Endothelial cell of umbilical vein (primary cell): Measurements from ENCODE around the gene TMEM170B. TPM values are rescaled to one million over a fixed set of nuclear protein-coding genes. Genes with fewer than 3 reads are reported as not detected.
A peak's percentile ranks its signal among the peaks of the same experiment; 100 is the strongest.

ENCODE experiments used
- BruUV-seq: library from RNA; stranded (reverse); fragments of 400-500 nt; replicated peaks from 2 replicates; lab custom pipeline; 2021; lab: Mats Ljungman, UMichigan
- CTCF ChIA-PET: fragments of 300-600, 350-600 bp; sonication (Branson Sonifier 250); formaldehyde crosslinking; loops from one replicate; lab custom pipeline; 2021; ENCODE audit warnings: antibody characterized with exemption, inconsistent platforms; lab: Charles Lee
- POLR2A ChIA-PET: fragments of 300-600, 350-600 bp; sonication (Branson Sonifier 250); formaldehyde crosslinking; loops from one replicate; lab custom pipeline; 2021; ENCODE audit warnings: antibody characterized with exemption, inconsistent platforms; lab: Charles Lee
- DNase-seq: peaks from one replicate; pipeline ENCODE4 v3.0.0-alpha.2; 2011; ENCODE audit warnings: low read depth, low spot score
- FAIRE-seq: peaks from 2 replicates; lab custom pipeline; 2011; peaks lifted over from hg19 to GRCh38; lab: Jason Lieb, UNC
- H2AFZ ChIP-seq: 2 replicates; pipeline ENCODE4 v1.6.0; 2012; ENCODE audit warnings: low read depth, low read length, control low read depth, inconsistent platforms
- H3K27ac ChIP-seq: 2 replicates; pipeline ENCODE4 v1.5.1; 2011; ENCODE audit warnings: low read depth, mild to moderate bottlenecking, control low read depth, low read length, moderate library complexity; ENCODE audit not compliant: insufficient read depth
- H3K27me3 ChIP-seq, 2 experiments: 2 replicates each; pipeline versions ENCODE4 v1.6.0 to v1.6.1; 2011; ENCODE audit warnings: low read length in 2 of 2, mixed read lengths in 1 of 2; ENCODE audit not compliant: control insufficient read depth in 2 of 2, insufficient read depth in 2 of 2
- H3K36me3 ChIP-seq, 2 experiments: 2 replicates in 1 of 2; 3 replicates in 1 of 2; pipeline ENCODE4 v1.5.1; 2011; ENCODE audit warnings: low read length in 2 of 2, mild to moderate bottlenecking in 1 of 2, moderate library complexity in 1 of 2; ENCODE audit not compliant: control insufficient read depth in 2 of 2, insufficient read depth in 2 of 2; ENCODE audit errors: extremely low read depth in 1 of 2
- H3K4me1 ChIP-seq: 3 replicates; pipeline ENCODE4 v1.5.1; 2011; ENCODE audit warnings: mild to moderate bottlenecking, low read length; ENCODE audit not compliant: control insufficient read depth, insufficient read depth; ENCODE audit errors: extremely low read depth
- H3K4me2 ChIP-seq: 2 replicates; pipeline ENCODE4 v1.6.1; 2011; ENCODE audit warnings: low read length, control low read depth, mixed read lengths; ENCODE audit not compliant: insufficient read depth
- H3K4me3 ChIP-seq, 3 experiments: fragments of 200-600 bp in 1 of 3; sonication (generic), shearing (Covaris generic) in 1 of 3; replicated peaks in 1 of 3; 2 replicates each; pipeline ENCODE4 v1.5.1; 2011 to 2016; ENCODE audit warnings: control low read depth in 3 of 3, low read length in 3 of 3, mild to moderate bottlenecking in 2 of 3, inconsistent platforms in 1 of 3, low read depth in 1 of 3, moderate library complexity in 1 of 3; ENCODE audit not compliant: insufficient read depth in 1 of 3
- H3K79me2 ChIP-seq: 2 replicates; pipeline ENCODE4 v1.6.0; 2012; ENCODE audit warnings: low read length, inconsistent platforms; ENCODE audit not compliant: control insufficient read depth, insufficient read depth
- H3K9ac ChIP-seq: replicated peaks from 2 replicates; pipeline ENCODE3; 2011; ENCODE audit warnings: low read length, control low read depth; ENCODE audit not compliant: insufficient read depth; ENCODE audit errors: extremely low read depth
- H3K9me1 ChIP-seq: replicated peaks from 3 replicates; pipeline ENCODE4 v1.6.0; 2011; ENCODE audit warnings: mild to moderate bottlenecking, low read length; ENCODE audit not compliant: control insufficient read depth, insufficient read depth; ENCODE audit errors: extremely low read depth
- H3K9me3 ChIP-seq: replicated peaks from 2 replicates; pipeline ENCODE4 v1.5.1; 2012; ENCODE audit warnings: low read length, inconsistent platforms; ENCODE audit not compliant: control insufficient read depth, insufficient read depth
- H4K20me1 ChIP-seq: replicated peaks from 2 replicates; pipeline ENCODE3; 2011; ENCODE audit warnings: mild to moderate bottlenecking, low read length; ENCODE audit not compliant: control insufficient read depth, insufficient read depth; ENCODE audit errors: extremely low read depth
- CTCF ChIP-seq, 2 donors: IDR thresholded peaks; 1 replicate in 1 of 2; 2 replicates in 1 of 2; pipeline ENCODE4 v1.5.1; 2011; ENCODE audit warnings: low read length in 2 of 2, mild to moderate bottlenecking in 2 of 2, moderate library complexity in 2 of 2, control low read depth in 1 of 2, inconsistent platforms in 1 of 2, low read depth in 1 of 2; ENCODE audit not compliant: insufficient read depth in 1 of 2; ENCODE audit errors: extremely low read depth in 1 of 2
- EZH2 ChIP-seq: IDR thresholded peaks from 2 replicates; pipeline ENCODE4 v1.6.1; 2012; ENCODE audit warnings: borderline replicate concordance, low read depth, mild to moderate bottlenecking, moderate library complexity, low read length, inconsistent platforms; ENCODE audit not compliant: severe bottlenecking
- FOS ChIP-seq: IDR thresholded peaks from 2 replicates; pipeline ENCODE4 v1.6.1; 2011; ENCODE audit warnings: mild to moderate bottlenecking, low read length, moderate library complexity, borderline replicate concordance; ENCODE audit not compliant: insufficient read depth
- GATA2 ChIP-seq: IDR thresholded peaks from 2 replicates; pipeline ENCODE4 v1.7.0; 2011; ENCODE audit warnings: low read depth, mild to moderate bottlenecking, moderate library complexity, mixed read lengths, low read length; ENCODE audit not compliant: insufficient read length, insufficient read depth
- JUN ChIP-seq: IDR thresholded peaks from 2 replicates; pipeline ENCODE4 v1.6.1; 2011; ENCODE audit warnings: borderline replicate concordance, low read depth; ENCODE audit not compliant: insufficient read length, insufficient read depth
- MAX ChIP-seq: IDR thresholded peaks from 2 replicates; pipeline ENCODE4 v1.6.1; 2011; ENCODE audit not compliant: insufficient read depth, insufficient read length
- MYC ChIP-seq: IDR thresholded peaks from one replicate; pipeline ENCODE4 v1.6.1; 2011; ENCODE audit warnings: mild to moderate bottlenecking, low read depth, low read length
- POLR2A ChIP-seq: IDR thresholded peaks from 2 replicates; pipeline ENCODE4 v1.6.1; 2012; ENCODE audit warnings: low read depth, mild to moderate bottlenecking, control low read depth, low read length
- POLR2AphosphoS5 ChIP-seq: IDR thresholded peaks from 2 replicates; pipeline ENCODE4 v1.6.1; 2012; ENCODE audit warnings: low read depth, mild to moderate bottlenecking, control low read depth, low read length, moderate library complexity; ENCODE audit not compliant: insufficient read depth
- dilution Hi-C: fragments of 300-500 bp; cut with MboI; formaldehyde crosslinking; loops from one replicate; pipeline ENCODE4 v1.15.0; 2019; ENCODE audit warnings: low sequenced_read_pairs; ENCODE audit not compliant: extremely low pct_ligation_motif_present
- intact Hi-C: fragments of 100-400 bp; cut with micrococcal nuclease; formaldehyde crosslinking; loops from one replicate; pipeline ENCODE4 v1.10.0; 2022
- polyA plus RNA-seq, 4 experiments: library from polyadenylated mRNA; depleted of rRNA in 3 of 4; stranded (reverse) in 3 of 4; unstranded in 1 of 4; fragments of >200 nt; gene quantifications; 2 replicates each; pipeline versions ENCODE4 v1.2.1 to v1.2.3, GENCODE V29; 2011 to 2012; ENCODE audit warnings: missing spikeins in 1 of 4
- total RNA-seq: library from RNA; stranded (reverse); gene quantifications from 2 replicates; pipeline ENCODE4 v1.2.3, GENCODE V29; 2021

The TMEM170B gene
- total and polyA plus RNA-seq, 2 donors (not counting 3 experiments of a cell fraction or from before 2014, with no cell fraction given), result 1.1 to 4.2 TPM

- dilution Hi-C loops, result no loop called here
- no peak for TF ChIP-seq EZH2
- no peak for TF ChIP-seq POLR2AphosphoS5
- no peak for TF ChIP-seq POLR2A
- no peak for TF ChIP-seq JUN
- TF ChIP-seq CTCF (IDR thresholded peaks at IDR 0.05; ENCODE audit: extremely low read depth in 1 of 2, insufficient read depth in 1 of 2, low read depth in 1 of 2, low read length in 2 of 2), result no peak
- TF ChIP-seq MYC, result no peak
- no peak for TF ChIP-seq MAX
- TF ChIP-seq GATA2, result no peak
- TF ChIP-seq FOS, result no peak
- H4K20me1 ChIP-seq, result no peaks in the 10 kb centered on the region
- intact Hi-C loops, result no loop called here
- CTCF ChIA-PET, result interaction anchor here (1.5 kb wide), 1 partner anchor 10 kb away, joined by 5 read pairs; no protein-coding TSS in a partner anchor
- H3K79me2 ChIP-seq, result no peaks in the 10 kb centered on the region
- no peaks in the 10 kb centered on the region for H3K4me1 ChIP-seq
- no peaks in the 10 kb centered on the region for H3K9me3 ChIP-seq
- H3K27ac ChIP-seq, result no peak overlapping the region
- no peak overlapping the region for H3K4me2 ChIP-seq
- DNase-seq (peak; percentile 61), FAIRE-seq (no peak)
- no peaks in the 10 kb centered on the region for H3K27me3 ChIP-seq
- no TSS peak for BruUV-seq
- H3K36me3 ChIP-seq, result no peaks in the 10 kb centered on the region
- H2AFZ ChIP-seq, result peak overlapping the region; percentile 22
- H3K9ac ChIP-seq, result no peak overlapping the region
- no peak overlapping the region for H3K4me3 ChIP-seq
- H3K9me1 ChIP-seq, result no peaks in the 10 kb centered on the region
- POLR2A ChIA-PET, result no interaction called here
Measured at GRCh38 chr6:11625302-11625701, 87.8 kb downstream of the TMEM170B start.
